Fibroblast of gingiva (primary cell): ENCODE measurements around the gene ASPHD2.
A peak's percentile ranks its signal among the peaks of the same experiment; 100 is the strongest.
"Not testable (repeated sequence)": the region's sequence is repeated elsewhere in the genome, so short reads cannot be mapped to it uniquely, and the experiment has no call there.

Experiments used
- DNase-seq: peaks from one replicate; pipeline ENCODE4 v3.0.0-alpha.2; 2011; ENCODE audit warnings: low read depth

ASPHD2 gene

GRCh38 chr22:26416670-26417276, 12.3 kb upstream of the ASPHD2 start:
- DNase-seq: peak; percentile 68

DNA sequence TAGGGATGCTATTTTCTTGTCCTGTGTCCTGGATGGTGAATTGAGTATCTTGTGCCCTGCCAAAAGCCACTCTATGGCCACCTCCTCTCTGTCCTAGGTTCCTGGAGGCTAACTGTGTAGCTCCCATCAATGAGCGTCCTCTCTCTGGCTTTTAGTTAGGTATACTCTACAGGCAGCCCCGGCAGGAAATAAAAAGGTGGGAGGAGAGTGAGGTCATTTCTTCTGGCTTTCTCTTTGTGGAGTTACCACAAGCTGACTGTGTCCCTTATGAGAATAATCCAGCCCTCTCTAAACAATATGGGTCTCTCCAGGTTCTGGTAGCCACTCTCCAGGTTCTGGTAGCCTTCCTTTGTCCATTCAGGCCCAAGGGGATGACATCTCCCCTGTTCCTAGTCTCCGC, 11.7 kb upstream of the ASPHD2 start:
- no peak for DNase-seq

GRCh38 chr22:26418620-26419019, 10.4 kb upstream of the ASPHD2 start:
- DNase-seq: no peak

- DNase-seq: no peak
Observed at GRCh38 chr22:26426924-26427323, 2.1 kb upstream of the ASPHD2 start.

DNA sequence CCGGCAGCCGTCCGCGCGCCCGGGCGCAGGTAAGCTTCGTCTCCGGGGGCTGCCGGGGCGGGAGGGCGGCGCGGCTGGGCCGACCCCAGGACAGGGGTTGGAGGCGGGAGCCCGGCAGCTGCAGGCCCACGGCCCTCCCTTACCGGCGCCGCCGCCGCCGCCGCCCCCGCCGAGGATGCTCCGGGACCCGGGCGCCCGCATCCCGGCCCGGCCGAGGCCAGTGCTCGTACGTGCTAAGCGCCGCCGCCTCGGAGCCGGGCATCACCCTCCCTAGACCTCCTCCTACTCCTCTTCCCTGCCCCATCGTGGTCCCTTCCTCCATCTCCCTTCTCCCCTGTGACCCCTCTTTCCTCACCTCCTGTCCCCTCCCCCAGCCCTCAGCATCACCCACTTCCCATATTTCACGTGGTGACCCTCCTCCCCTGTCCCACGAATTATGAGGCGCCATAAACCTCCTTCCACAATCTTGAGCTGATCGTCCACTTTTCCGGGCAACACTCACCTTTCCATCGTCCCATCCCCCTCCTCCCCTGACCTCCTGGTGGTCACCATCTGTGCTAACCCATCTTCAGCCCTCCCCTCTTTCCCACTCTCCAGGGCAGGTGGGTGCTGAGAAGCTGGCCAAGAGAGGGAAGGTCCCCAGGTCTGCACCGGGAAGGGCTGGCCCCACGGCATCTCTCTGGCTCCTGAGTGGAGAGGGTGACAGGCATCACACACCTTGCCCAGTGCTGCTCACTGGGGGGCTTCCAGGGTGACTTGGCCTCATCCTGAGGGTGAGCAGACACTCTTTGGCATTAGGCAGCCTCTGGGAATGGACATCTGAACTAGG, 612 bp downstream of the ASPHD2 start:
- no peak for DNase-seq

GRCh38 chr22:26430600-26430999, 1.5 kb downstream of the ASPHD2 start:
- DNase-seq: no peak

- no peak for DNase-seq
Observed at GRCh38 chr22:26431261-26431995, 2.4 kb downstream of the ASPHD2 start.

- DNase-seq: no peak
Observed at GRCh38 chr22:26432619-26433311, 3.7 kb downstream of the ASPHD2 start.

- DNase-seq: no peak
Observed at GRCh38 chr22:26433805-26434204, 4.7 kb downstream of the ASPHD2 start.

- no peak for DNase-seq
Observed at GRCh38 chr22:26435327-26436093, 6.5 kb downstream of the ASPHD2 start.

DNA sequence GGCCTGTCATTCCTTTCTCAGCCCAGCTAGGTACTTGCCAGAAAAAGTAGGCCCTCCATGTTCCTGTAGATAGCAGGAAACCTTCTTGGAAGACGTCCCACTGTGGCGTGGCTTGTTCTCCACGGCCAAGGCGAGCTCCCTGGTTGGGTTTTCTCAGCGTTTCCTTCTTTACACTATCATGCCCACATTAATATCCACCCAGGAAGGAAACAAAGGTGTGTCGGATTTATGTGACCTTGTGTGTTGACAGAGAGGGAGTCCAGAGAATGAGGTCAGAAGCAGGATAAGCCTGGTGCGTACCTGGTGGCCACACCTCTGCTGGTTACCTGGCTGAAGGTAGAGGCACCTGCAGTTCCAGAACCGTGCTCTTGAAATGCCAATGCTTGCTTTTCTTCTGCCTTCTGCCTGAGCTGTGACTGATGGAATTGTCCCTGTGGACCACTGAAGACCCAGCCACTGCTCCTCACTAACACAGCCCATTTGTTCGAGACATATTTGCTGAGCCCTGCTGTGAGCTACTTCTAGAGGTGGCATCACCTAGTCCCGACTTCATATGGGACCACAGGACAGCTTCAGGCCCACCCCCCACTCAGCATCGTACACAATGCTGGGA, 7.9 kb downstream of the ASPHD2 start:
- no peak for DNase-seq

- DNase-seq: no peak
Observed at GRCh38 chr22:26437694-26438392, 8.8 kb downstream of the ASPHD2 start.

DNA sequence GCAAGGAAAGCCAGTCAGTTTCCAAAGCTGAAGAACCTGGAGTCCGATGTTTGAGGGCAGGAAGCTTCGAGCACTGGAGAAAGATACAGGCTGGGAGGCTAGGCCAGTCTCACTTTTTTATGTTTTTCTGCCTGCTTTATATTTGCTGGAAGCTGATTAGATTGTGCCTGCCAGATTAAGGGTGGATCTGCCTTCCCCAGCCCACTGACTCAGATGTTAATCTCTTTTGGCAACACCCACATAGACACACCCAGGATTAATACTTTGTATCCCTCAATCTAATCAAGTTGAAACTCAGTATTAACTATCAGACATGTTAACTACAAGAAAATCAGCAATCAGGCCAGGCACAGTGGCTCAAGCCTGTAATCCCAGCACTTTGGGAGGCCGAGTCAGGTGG, 9.7 kb downstream of the ASPHD2 start:
- not testable (repeated sequence) for DNase-seq

DNA sequence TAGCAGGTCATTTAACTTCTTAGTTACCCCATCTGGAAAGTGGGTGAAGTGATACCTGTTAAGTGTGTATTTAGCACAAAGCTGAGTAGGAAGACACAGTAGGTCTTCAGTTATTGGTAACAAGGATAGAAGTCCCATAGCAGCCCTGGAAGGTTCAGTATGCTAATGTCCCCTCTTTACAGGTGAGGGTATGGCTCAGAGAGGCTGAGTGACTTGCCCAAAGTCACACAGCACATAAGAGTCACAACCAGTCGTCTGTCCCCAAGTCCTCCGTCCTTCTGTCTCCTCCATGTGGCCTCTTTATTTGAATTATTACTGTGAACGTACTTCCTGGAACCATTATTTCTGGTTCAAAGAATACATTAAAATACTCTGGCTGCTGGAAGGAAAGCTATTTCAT, 10.5 kb downstream of the ASPHD2 start:
- no peak for DNase-seq

DNA sequence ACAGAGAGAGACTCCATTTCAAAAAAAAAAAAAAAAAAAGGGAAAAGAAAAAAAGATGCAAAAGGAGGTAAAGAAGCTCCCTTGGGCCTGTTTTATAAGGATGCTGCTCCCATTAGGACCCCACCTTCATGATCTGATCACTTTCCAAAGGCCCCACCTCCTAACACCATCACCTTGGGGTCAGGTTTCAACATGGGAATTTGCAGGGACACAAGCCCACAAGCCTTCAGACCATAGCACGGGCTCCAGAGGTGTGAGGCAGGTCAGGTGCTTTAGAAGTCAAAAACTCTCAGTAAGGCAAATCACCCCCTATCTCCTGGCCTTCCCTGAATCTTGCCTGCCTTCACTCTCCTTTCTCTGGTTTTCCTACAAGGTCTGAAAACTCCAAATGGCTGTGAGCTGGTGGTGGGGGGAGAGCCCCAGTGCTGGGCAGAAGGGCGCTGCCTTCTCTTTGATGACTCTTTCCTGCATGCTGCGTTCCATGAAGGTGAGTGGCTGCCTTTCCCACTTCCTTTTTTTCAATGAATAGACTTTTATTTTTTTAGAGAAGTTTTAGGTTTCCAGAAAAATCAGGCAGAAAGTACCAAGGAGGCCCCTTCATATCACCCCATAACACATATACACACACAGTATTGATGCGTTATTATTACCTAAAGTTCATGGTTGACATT, 13.2 kb downstream of the ASPHD2 start:
- DNase-seq: no peak

DNA sequence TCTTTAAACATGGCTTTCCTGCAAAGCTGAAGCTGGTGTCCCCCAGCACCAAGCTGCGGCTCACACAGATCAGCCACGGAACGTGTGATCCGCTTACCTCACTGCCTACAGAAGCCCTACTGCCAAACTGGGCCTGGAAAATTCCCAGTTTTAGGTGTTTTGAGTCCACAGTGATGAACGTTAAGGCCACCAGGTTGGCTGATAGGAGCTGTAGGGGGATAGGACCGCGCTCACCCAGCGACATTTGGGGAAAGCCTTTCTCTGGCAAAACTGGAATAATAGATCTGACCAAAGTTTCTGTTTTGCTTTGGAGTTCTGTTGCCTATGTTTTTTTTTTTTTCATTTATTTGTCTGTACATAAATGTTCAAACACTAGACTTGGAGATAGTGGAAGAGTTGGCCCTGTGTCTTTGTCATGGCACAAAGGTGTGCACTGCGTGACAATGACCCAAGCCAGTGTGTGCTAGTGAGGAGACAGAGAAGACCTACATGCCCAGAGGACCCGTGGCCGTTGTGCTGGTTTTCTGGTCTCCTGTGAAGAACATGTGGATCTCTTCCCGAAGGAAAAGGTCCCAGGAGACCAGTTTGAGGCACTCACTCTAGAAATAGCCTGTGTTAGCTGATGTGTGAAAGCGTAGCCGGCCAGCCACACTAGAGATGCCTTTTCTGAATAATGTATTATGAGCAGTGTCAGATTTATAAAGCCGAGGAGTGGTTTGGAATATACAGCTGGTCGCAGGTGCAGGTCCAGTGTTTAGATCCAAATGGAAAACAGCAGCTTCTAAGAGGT, 15.0 kb downstream of the ASPHD2 start:
- DNase-seq: no peak

- no peak for DNase-seq
Observed at GRCh38 chr22:26444777-26445176, 15.7 kb downstream of the ASPHD2 start.

GRCh38 chr22:26445577-26446275, 16.7 kb downstream of the ASPHD2 start:
- no peak for DNase-seq
